IMR-90 (cell line): ENCODE results near the gene APOL2.

Experiments
- CTCF ChIP-seq: conservative IDR thresholded peaks from 2 replicates; pipeline ENCODE4 v1.5.1; 2012; ENCODE audit warnings: mild to moderate bottlenecking, low read depth, low read length, improper control_type of control experiment
- NFE2L2 ChIP-seq: fragments of 150-350 bp; IDR thresholded peaks from 2 replicates; pipeline ENCODE4 v1.6.1; 2016; ENCODE audit warnings: low read depth, mild to moderate bottlenecking, low read length

- TF ChIP-seq CTCF (no peak), NFE2L2 (no peak)
Measured at GRCh38 chr22:36245805-36246356, 6.6 kb upstream of the APOL2 start.
